Activated gamma-delta T cell (primary cell): ENCODE data around the gene SH2D2A.

Source experiments
- DNase-seq: peaks from one replicate; lab custom pipeline; 2025; lab: John Stamatoyannopoulos, UW
- total RNA-seq, 2 donors: gene quantifications; one replicate each; lab custom pipeline; 2026; lab: John Stamatoyannopoulos, UW

The SH2D2A gene
- 48.8 to 73.4 reads per million in 2 donors for total RNA-seq

DNA sequence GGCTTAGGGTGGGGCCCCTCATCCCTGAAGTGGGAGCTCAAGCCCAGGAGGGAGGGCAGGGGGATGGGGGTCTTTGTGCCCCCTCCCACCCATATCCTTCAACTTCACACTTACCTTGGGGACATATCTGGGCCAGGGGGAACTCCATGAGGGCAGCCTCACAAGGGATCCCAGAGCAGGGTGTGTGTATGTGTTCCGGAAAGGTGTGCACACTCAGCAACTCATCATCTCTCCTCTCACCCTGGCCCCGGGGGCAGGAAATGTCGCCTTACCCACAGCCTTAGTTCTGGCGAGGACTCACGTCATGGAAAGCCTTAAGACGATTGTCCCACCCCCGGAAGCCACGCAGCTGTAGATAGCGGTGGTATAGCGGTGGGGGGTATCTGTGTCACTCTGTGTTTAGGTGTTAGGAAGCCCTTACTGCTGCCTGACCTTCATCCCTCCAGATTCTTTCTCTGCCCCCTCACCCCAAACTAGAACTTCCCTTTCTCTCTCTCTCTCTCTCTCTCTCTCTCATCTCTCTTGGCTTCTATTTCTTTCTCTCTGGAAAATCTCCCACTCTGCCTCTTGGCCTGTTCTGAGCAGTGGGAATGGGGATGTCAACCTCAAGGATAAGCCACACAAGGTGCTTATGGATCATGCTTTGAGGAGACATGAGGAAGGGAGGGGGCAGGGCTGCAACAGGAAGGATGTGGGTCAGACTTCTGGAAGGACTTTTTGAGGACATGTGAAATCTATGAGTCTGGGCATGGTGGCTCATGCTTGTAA, at the start of gene SH2D2A:
Gene SH2D2A, minus strand, starts transcription at position 288 of the 768 bp plus-strand sequence. Its CDS starts 140 bp downstream, at position 148.
- DNase-seq = peak; percentile 31

DNA sequence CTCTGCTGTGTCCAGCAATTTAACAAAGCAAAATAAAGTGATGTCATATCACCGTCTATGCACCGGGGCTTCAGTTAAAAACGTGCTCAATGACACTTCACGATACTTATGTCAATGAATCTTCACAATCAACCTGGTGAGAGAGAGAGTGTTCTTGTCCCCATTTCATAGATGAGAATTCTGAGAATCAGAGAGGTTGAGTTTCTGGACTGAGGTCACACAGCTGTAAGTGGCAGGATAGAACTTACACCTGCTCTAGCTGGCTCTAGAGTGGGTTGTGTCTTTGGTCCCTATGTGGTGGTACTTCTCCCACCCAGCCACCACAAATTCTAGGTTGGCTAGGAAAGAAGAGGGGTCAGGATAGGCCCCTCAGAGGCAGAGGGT, 49.2 kb upstream of the SH2D2A start:
- no peak for DNase-seq

DNA sequence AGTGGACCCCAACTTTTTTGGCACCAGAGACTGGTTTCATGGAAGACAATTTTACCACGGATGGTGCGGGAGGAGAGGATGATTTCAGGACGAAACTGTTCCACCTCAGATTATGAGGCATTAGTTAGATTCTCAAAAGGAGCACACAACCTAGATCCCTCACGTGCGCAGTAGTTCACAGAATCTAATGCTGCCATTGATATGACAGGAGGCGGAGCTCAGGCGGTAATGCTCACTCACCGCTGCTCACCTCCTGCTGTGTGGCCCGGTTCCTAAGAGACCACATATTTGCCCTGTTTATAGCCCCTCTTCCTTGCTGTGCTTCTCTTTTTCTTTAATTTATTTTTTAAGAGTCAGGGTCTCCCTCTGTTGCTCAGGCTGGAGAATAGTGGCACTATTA, 48.6 kb upstream of the SH2D2A start:
- DNase-seq = no peak

DNA sequence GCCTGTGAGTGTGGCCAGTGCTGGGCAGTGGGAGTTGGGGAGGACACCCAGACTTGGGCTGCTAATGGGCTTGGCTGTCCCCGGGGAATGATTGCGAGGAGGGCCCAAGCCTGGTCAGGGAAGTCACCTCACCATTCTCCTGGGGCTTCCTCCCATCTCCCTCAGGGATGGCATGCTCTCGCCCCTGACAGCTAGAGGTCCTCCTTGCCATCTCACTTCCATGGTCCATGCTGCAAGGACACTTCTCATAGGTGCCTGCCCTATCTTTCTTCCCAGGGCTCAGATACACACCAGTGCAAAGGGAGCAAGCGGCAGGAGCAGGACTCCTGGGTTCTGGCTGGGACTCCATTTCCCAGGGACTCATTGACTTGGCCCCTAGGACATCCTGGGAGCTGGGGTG, 48.1 kb upstream of the SH2D2A start:
- no peak for DNase-seq

DNA sequence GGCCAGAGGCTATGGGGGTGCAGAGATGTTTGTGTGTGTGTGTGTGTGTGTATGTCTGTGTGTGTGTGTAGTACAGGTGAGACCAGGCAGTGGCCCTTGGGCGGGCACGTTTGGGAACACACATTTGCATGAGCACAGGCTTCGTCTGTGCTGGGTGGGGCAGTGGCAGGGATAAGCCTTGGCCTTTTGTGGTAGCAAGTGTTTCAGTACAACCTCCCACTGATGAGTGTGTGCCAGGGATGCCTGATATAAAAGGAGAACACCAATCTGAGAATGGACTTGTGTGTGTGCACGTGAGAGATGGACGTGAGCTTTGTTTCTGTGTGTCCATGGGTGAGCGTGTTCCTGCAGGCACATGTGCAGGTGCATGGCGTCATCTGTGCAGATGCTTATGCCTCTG, 47.0 kb upstream of the SH2D2A start:
- no peak for DNase-seq

DNA sequence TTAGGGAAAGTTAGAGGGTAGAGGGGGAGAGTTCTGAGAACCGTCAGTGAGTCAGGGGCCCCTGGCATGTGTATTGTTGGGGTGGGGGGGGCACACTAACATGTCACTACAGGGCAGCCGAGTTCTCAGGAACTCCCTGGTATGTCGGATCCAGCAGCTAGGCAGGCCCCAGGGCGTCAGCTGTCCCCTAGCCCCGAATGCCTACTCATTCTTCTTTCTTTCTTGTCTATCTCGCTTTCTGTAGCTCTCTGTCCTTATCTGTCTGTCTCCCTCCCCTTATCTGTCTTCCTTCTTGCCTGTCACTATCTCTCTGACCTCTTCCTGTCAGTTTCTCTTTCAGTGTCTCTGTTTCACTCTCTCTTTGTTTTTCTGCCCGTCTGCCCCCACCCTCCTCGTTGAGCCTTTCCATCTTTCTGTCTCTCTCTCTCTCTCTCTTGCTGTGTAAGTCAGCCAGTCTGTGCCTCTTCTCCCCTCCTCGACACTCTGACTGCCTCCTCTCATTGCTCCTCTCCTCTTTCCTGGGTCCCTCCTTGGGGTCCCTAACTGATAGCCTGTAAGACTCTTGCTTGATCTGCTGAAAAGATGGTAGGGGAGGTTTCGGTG, 46.5 kb upstream of the SH2D2A start:
- DNase-seq = no peak

DNA sequence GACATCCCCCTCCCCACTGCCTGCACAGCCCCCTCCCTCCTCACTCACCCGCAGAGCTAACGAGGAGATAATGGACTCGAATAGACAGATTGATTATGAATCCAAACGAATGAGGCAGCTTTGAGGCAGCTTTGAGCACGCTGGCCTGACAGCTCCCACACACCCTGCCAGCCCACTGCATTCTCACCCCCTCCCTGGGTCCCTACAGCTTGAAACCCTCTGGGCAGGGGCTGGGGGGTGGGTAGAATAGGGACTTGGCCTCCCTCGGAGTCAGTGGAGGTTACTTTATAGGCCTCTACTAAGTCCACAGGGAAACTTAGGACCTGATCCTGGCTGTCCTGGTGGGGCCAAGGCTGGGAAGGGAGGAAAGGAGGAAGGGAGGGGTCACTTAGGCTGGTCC, 45.9 kb upstream of the SH2D2A start:
- DNase-seq = no peak

DNA sequence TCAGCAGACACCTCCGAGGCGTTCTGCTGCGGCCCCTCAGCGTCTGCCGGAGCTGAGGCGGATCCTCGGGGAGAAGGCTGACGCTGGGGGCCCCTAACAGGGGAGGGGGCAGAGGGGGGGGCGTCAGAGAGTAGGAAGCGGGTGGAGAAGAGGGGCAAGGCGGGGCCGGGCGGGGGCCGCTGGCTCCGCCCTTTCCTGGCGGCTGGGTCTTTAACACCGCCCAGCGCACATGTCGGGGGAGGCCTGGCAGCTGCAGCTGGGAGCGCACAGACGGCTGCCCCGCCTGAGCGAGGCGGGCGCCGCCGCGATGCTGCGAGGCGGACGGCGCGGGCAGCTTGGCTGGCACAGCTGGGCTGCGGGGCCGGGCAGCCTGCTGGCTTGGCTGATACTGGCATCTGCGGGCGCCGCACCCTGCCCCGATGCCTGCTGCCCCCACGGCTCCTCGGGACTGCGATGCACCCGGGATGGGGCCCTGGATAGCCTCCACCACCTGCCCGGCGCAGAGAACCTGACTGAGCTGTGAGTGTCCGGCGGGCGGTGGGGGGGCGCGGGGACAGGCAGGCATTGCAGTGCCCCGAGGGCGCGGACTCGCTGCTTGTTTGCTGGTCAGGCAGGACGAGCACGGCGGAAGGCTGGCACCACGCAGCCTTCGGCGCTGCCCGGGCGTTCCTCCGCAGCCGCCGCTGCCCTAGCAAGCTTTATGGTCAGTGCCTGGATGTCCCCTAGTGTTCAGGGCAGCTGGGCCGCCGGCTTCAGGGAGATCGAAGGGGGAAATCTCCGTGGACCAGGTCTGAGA, 44.2 kb upstream of the SH2D2A start, which contains the start of gene NTRK1:
Gene NTRK1, plus strand, starts transcription at position 238 of the 796 bp plus-strand sequence. Its CDS starts 70 bp downstream, at position 308.
- DNase-seq = peak; percentile 36

DNA sequence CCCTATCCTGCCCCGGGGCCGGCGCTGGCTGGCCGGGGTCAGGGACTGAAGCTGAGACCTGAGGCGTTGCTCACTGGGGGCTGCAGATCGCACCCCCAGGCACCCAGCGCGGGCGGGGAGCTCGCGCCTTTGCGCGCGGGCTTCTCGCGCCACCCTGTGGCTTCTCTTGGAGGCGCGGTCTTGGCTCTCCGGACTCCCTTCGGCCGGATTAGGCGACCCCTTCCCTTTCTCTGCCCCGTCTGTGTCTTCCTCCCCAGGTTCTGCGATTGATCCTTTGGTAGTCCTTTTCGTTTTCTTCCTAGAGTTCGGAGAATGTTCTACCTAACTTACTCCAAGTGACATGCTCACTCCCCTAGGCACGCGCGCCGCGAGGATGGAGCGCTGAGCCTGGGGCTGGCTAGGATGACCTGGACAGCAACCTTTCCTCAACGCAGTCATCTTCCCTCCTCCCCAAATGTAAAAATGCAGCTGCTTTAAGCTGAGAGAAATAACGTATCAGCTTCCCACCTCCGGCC, 43.5 kb upstream of the SH2D2A start:
- DNase-seq = peak; percentile 28

DNA sequence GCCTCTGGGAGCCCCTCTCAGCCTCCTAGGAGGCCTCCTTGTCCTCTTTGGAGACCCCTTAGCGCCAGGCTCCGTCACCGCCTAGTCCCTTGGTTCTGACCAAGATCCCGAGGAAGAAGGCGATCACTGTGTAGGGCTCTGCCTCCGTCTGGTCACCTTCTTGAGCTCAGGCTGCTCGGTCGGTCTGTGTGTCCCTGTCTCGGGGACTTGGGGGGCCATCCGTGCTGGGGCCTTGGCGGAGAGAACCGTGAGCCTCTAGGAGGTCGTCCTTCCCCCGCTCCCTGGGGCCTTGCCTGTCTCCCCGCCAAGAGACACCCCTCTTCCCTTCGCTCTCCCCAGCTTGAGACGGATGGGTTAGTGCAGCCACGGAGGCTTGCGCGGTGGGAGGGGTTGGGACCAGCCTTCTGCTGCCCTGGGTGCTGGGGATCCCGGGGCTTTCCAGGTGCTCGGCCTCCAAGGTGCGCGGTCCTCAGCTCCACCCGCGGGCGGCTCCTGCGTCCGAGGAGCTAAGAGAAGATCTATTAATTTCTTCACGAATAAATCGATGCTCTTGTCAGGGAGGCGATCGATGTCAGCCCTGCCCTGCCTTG, 43.0 kb upstream of the SH2D2A start:
- DNase-seq = no peak

DNA sequence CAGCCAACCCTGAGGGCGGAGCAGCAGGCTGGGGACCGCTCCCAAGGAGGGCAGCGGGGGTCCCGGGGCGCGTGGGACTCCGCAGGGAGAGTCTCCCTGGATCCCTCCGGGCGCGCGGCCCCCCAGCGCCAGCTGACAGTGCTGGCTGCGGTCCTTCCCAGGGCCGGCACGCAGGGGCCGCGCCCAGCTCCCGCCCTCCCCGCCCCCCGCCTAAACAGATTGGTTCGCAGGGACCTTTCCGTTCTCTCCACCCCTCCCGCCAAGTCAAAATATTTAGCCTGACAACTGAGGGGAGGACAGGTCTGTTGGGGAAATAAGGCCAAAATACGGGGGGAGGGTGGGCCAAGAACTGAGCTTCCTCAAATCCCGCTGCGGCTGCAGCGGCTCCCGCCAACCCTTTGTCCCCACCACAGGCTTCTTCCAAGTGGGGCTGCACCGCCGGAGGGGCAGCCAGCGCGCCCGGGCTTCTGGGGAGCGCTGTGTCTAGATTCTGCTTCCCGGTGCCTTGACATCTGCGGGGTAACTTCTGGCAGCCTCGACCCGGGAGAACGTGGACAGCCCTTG, 42.4 kb upstream of the SH2D2A start, which contains the start of gene INSRR:
Gene INSRR, minus strand, starts transcription at position 159 of the 564 bp plus-strand sequence. CDS start 496 bp downstream, outside the sequence.
- DNase-seq = no peak

DNA sequence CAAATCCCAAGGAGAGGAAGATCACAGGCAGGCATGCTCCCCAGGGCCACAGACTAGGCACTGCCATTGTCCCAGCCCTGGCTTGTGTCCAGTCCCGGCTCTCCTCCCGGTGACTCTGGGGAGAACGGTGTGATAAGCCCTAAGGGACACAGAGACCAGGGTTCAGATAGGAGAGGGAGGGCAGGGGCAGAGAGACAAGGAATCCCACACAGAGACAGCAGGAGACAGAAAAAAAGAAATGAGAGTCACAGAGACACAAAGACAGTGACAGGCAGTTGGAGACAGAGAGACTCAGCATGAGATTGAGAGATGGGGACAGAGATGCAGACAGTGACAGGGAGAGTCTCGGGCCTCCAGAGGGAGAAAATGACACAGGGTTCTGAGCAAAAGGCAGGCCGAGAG, 41.9 kb upstream of the SH2D2A start:
- DNase-seq = no peak

DNA sequence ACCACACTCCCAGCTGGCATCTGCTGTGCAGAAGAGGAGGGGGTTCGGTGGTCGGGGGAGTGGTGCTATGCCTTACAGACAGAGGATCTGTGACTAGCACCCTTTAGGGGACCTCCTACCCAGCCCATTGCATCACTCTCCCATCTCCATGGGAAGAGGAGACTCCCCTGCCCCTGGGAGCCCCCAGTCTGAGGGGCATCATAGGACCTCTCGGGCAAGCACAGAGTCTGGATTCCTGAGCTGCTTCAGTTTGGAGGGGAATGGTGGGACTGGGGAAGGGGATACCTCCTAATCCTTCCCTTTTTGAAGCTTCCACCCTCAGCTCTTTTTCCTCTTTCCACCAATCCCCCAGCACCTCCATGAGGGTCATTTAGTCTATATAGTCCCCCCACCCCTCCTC, 40.9 kb upstream of the SH2D2A start:
- DNase-seq = no peak

DNA sequence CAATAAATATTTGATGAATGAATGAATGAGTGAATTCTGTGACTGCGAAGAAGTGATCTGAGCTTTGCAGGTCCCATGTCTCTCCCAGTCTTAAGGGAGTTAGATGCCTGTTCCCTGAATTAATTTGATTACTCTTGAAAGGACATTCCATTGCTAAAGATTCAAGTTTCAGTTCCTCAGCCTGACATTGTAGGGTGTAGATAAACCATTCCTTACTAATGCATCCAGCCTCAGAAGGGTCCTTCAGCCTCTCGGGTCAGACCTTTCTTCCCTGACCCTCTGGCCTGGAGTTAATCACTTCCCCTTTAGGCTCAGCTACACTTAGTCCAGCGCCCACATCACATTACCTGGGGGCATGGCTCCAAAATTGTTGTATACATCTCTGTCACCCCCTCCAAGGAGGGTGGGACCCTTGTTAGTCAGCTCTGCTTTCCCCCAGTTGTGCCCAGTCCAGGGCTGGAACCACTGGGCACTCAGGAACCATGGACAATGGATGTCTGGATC, 39.7 kb upstream of the SH2D2A start:
- no peak for DNase-seq

DNA sequence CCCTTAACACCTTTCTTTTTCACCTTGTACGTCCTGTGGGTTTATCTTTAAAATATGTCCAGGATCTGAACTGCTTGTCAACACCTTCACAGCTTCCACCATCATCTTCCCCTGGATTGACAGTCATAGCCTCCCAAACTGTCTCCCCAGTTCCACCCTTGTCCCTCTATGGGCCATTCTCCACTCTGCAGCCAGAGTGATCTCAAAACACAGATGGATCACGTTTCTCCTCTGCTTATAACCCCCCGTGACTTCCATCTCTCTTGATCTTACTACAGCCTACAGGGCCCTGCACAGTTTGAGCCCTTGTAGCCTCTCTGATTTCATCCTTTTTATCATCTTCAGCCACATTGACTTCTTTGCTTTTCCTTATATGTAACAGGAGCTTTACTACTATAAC, 38.0 kb upstream of the SH2D2A start:
- no peak for DNase-seq

DNA sequence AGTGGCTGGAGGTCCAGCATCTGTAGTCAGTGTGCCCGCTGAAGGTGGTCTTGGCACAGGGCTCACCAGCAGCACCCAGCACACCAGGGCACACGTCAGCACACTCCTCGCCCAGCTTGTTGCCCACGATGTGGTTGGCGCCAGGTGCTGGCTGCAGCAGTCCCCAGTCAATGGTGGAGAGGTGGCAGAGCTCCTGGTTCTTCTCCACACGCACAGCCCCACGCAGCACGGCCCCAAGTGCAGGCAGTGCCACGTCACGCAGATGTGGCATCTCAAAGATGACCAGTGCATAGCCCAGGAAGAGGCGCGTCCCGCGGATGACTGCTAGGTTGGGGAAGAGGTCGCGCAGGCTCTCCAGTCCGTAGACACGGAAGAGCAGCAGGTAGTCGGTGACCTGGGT, 37.1 kb upstream of the SH2D2A start:
- no peak for DNase-seq

DNA sequence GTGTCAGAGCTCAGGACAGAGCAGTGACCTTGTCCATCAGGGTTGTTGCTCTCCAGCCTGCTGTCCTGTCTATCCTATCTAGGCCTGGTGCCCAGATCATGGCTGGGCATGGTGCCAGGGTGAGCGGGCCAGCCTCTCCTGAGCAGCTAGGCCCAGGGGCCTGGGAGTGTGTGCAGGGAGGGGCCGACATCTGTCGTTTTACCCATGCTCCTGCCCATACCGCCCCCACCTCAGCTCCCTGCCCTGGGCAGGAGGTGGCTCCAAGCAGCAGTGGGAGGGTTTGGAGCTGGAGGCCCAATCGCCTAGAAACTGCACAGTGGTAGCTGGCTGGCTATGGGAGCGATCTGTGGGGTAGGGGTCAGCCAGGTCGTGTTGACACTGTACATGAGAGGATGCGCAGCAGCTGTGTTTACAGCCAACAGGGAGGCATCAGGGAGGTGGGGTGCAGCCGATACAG, 35.8 kb upstream of the SH2D2A start:
- no peak for DNase-seq

DNA sequence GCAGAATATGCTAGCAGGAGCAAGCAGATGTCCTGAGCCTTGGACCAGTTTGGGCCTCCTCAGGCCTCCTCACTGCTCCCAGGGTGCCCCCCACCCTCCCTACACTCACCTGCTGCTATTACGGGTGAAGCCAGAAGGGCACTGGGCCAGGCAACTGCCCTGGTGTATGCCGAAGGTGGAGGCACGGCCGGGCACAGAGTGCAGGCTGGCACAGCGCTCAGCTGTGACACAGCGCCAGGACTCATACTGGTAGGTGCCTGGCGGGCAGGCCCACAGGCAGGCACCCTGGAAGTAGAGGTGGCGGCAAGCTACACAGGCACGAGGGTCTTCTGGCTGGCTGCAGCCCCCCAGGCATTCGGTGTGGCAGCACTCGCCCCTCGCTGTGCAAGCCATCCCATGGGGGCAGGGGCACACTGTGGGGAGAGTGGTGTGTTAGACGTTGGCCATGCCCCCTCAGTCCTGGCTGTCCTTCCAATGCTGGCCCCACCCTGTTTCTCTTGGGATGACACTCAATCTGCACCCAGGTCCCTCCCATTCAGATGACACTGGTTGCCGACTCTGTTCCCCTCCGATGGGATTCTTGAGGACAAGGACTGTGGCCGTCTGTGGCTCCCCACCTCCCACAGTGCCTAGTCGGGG, 35.2 kb upstream of the SH2D2A start:
- no peak for DNase-seq

DNA sequence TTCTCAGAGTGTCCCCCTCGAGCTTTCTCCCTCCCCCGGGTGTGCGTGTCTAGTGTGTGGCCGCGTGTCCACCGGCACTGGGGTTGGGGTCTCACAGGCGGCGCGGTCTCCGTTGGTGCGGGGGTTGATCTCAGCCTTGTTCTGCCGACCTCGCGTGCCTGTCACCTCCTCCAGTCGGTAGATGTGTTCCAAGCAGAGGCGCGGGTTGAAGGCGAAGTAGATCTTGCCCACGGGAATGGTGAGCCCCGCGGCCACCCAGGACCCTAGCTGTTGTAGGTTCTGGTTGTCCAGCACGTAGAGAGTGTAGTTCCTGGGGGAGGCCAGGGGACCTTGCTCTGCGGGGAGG, 32.5 kb upstream of the SH2D2A start:
- no peak for DNase-seq

DNA sequence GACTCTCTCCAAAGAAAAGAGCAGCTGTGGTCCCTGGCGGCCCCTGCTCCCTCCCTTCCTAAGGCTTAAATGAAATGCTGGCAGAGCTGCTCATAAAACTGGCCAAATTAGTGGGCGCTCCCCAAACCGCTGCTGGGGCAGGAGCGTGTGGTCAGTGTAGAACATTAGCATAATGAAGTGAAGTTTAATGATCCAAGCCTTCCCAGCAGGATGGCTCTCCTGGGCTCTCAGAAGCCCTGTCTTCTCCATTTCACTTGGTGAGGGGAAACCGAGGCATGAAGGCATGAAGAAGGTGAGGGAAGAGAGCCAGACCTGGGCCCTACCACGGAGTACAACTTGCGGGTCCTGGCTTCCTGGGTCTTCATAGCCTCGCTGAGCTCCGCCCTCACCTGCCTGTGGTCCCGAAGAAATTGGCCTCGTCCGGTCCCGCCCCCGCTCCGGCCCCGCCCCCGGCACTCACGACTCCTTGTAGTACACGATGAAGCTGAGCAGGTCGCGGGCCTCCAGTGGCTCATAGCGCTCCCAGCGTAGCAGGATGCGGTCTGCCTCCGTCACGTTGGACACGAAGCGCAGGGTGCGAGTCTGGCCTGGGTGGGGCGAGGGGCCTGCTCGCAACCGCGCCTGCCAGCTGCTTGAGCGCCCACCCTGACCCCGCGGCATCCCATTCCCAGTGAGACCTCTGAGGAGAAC, 32.0 kb upstream of the SH2D2A start:
- peak; percentile 34 for DNase-seq
